NK-92 (cell line): Measurements from ENCODE around the gene FICD.

Experiments used
- DNase-seq: peaks from one replicate; lab custom pipeline; 2025; ENCODE audit not compliant: unreplicated experiment; lab: John Stamatoyannopoulos, UW

The FICD gene

GRCh38 chr12:108565146-108565545 lies 50.1 kb downstream of the FICD start:
- no peak for DNase-seq

GRCh38 chr12:108565976-108566375 lies 50.9 kb downstream of the FICD start:
- DNase-seq = no peak

DNA sequence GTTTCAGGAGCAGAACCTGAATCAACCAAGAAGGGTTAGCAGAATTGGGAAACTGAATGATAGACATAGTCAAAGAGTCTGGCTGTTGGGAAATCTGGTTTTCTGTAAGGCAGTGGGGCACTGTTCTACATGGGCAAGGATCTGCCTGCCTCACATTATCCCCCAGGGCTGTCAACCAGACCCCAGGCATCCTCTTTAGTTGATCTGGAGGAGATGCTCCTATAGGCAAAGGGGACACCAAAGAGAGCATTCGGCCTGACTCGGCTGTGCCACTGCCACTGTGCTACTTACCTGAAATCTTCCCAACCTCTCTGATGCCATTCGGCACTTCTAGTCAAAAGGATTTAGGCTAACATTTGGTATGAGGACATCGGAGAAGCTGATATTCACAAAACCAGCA lies 51.4 kb downstream of the FICD start:
- DNase-seq = no peak

- no peak for DNase-seq
Measured at GRCh38 chr12:108567406-108568337, 52.6 kb downstream of the FICD start.

GRCh38 chr12:108568338-108569154 lies 53.5 kb downstream of the FICD start:
- no peak for DNase-seq
